Body of pancreas (tissue), 4 donors: ENCODE data around the gene YPEL4.

Source experiments
- POLR2A ChIP-seq, 3 donors: fragments of 450-650 bp; IDR thresholded peaks; one replicate each; pipeline ENCODE4 v1.6.1; 2016; ENCODE audit warnings: antibody characterized with exemption in 3 of 3, mild to moderate bottlenecking in 2 of 3
- TF ChIP-seq, protein P1 (sequence below), 7 experiments: fragments of 450-650 bp in 4 of 7; fragments of 200-600 bp in 3 of 7; sonication (generic) in 3 of 7; IDR thresholded peaks; one replicate each; pipeline ENCODE4 v1.5.1; 2016 to 2019; ENCODE audit warnings: antibody characterized with exemption in 7 of 7

DNA sequence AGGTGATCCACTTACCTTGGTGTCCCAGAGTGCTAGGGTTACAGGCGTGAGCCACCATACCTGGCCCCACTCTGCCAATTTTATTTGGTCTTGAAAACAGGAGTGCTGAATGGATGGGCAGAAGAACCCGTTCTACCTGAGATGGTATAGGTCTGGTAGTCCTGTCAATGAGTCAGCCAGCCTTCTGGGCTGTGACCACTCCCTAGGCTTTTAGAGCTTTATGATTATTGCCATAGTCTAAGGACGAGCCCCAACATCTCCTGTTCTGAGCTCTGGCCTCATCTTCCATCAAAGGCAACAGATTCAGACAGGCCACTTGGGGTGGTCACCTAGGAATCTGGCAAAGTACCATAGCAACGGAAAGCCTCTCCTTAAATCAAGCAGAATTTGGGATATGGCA lies 29.7 kb upstream of the YPEL4 start:
- TF ChIP-seq POLR2A (IDR thresholded peaks at IDR 0.05) = no peak
- TF ChIP-seq, protein P1, sequence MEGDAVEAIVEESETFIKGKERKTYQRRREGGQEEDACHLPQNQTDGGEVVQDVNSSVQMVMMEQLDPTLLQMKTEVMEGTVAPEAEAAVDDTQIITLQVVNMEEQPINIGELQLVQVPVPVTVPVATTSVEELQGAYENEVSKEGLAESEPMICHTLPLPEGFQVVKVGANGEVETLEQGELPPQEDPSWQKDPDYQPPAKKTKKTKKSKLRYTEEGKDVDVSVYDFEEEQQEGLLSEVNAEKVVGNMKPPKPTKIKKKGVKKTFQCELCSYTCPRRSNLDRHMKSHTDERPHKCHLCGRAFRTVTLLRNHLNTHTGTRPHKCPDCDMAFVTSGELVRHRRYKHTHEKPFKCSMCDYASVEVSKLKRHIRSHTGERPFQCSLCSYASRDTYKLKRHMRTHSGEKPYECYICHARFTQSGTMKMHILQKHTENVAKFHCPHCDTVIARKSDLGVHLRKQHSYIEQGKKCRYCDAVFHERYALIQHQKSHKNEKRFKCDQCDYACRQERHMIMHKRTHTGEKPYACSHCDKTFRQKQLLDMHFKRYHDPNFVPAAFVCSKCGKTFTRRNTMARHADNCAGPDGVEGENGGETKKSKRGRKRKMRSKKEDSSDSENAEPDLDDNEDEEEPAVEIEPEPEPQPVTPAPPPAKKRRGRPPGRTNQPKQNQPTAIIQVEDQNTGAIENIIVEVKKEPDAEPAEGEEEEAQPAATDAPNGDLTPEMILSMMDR (IDR thresholded peaks at IDR 0.05) = no peak
